Upper lobe of left lung (tissue), 6 donors: ENCODE results near the gene PCDHA3. TPM values are rescaled to one million over a fixed set of nuclear protein-coding genes. Genes with fewer than 3 reads are reported as not detected.

Experiments used
- ATAC-seq, 2 donors: fragments of 200-7000 bp; cut with Tn5 transposase; one replicate each; pipeline ENCODE4 v1.9.1; 2022; ENCODE audit warnings: mild to moderate bottlenecking in 2 of 2, moderate library complexity in 2 of 2; ENCODE audit not compliant: low FRiP score in 2 of 2
- DNase-seq, 2 donors: peaks; one replicate each; pipeline ENCODE4 v3.0.0-alpha.2; 2019 to 2020
- H3K27ac ChIP-seq, 4 donors: fragments of 200-600 bp; sonication (generic); one replicate each; pipeline ENCODE4 v1.5.1; 2016 to 2019
- H3K27me3 ChIP-seq, 4 donors: fragments of 200-600 bp; sonication (generic); one replicate each; pipeline ENCODE4 v1.5.1; 2017 to 2019
- H3K36me3 ChIP-seq, 4 donors: fragments of 200-600 bp; sonication (generic); one replicate each; pipeline ENCODE4 v1.5.1; 2016 to 2019
- H3K4me1 ChIP-seq, 4 donors: fragments of 200-600 bp; sonication (generic); one replicate each; pipeline ENCODE4 v1.5.1; 2018 to 2019
- H3K4me3 ChIP-seq, 4 donors: fragments of 200-600 bp; sonication (generic); one replicate each; pipeline ENCODE4 v1.5.1; 2017 to 2019; ENCODE audit warnings: mild to moderate bottlenecking in 2 of 4, moderate library complexity in 1 of 4
- H3K9me3 ChIP-seq, 4 donors: fragments of 200-600 bp; sonication (generic); one replicate each; pipeline ENCODE4 v1.5.1; 2018 to 2019
- EP300 ChIP-seq, 4 donors: sonication (generic); formaldehyde crosslinking; IDR thresholded peaks; one replicate each; pipeline ENCODE4 v1.5.1; 2017; ENCODE audit warnings: antibody characterized with exemption in 4 of 4, control low read depth in 2 of 4
- POLR2A ChIP-seq, 4 donors: fragments of 450-650 bp; IDR thresholded peaks; one replicate each; pipeline ENCODE4 v1.5.1; 2016 to 2017; ENCODE audit warnings: antibody characterized with exemption in 4 of 4, mild to moderate bottlenecking in 2 of 4
- POLR2AphosphoS5 ChIP-seq, 2 donors: sonication (generic); formaldehyde crosslinking; IDR thresholded peaks; one replicate each; pipeline ENCODE4 v1.5.1; 2017; ENCODE audit warnings: antibody characterized with exemption in 2 of 2
- WGBS, 2 donors: methylation state at CpG; one replicate each; pipeline ENCODE4 v1.1.5; 2017 to 2018; 5-methylcytosine and 5-hydroxymethylcytosine counted together
- total RNA-seq, 6 donors: library from RNA; depleted of rRNA in 4 of 6; stranded (reverse); fragments of >200 nt in 4 of 6; gene quantifications; one replicate each; pipeline versions ENCODE4 v1.1.0 to v1.2.1, GENCODE V29; 2016 to 2021
- TF ChIP-seq, protein P1 (sequence below), 6 experiments: fragments of 450-650 bp in 4 of 6; fragments of 200-600 bp in 2 of 6; sonication (generic) in 2 of 6; IDR thresholded peaks; one replicate each; pipeline ENCODE4 v1.5.1; 2016 to 2019; ENCODE audit warnings: antibody characterized with exemption in 6 of 6
- donor health status: DM: no; HTN: no; CAD: no; lungs with moderate emphysema.
- donor health status: DM: no; HTN: yes; CAD: no; lungs with severe emphysema.

Gene PCDHA3
- 1 to 10 TPM in 4 of 6 donors, under 1 TPM in 2; 0.61 to 1.6 (median 1.0) TPM for total RNA-seq

DNA sequence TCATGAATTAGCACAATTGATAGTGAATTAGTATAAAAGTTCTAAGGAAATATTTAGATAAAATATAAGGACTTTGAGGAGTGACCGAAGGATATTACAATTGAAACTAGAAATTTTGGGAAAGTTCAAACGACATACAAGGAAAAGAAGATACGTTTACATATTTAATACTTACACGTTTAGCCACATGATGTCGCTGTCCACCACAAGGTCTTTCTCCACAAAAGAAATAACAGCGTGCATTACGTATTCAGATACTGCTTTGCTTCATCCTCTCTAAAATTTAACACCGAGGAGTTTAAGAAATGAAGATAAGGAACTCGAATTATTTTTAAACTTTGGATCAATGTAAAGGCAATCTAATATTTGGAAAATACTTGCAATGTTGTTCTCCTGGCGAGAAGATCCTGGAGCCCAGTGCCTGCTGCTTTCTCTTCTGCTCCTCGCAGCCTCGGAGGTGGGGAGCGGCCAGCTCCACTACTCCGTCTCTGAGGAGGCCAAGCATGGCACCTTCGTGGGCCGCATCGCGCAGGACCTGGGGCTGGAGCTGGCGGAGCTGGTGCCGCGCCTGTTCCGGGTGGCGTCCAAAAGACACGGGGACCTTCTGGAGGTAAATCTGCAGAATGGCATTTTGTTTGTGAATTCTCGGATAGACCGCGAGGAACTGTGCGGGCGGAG lies at the start of gene PCDHA3:
Gene PCDHA3 (plus strand): TSS at position 242 of the 678 bp plus-strand sequence.
- Histone ChIP-seq H3K36me3 (no peaks in the 10 kb centered on the region), H3K27ac (no peak within 1 kb of the TSS), H3K27me3 (no peaks in the 10 kb centered on the region), H3K4me3 (peak within 1 kb of the TSS in 3 of 4 donors; percentile 36 to 43 (median 38)), H3K4me1 (no peaks in the 10 kb centered on the region), H3K9me3 (peaks cover 5 to 42% (median 40%) of the 10 kb centered on the region in 4 donors)
- peak in 1 of 2 donors; percentile 64 for DNase-seq
- ATAC-seq, result no peak
- whole genome bisulfite sequencing, 2 donors, result 13 to 14% methylated on average over 21 to 29 of the region's 29 CpGs
- TF ChIP-seq POLR2A (IDR thresholded peaks at IDR 0.05), result no peak
- TF ChIP-seq EP300 (IDR thresholded peaks at IDR 0.05), result no peak
- TF ChIP-seq, protein P1, sequence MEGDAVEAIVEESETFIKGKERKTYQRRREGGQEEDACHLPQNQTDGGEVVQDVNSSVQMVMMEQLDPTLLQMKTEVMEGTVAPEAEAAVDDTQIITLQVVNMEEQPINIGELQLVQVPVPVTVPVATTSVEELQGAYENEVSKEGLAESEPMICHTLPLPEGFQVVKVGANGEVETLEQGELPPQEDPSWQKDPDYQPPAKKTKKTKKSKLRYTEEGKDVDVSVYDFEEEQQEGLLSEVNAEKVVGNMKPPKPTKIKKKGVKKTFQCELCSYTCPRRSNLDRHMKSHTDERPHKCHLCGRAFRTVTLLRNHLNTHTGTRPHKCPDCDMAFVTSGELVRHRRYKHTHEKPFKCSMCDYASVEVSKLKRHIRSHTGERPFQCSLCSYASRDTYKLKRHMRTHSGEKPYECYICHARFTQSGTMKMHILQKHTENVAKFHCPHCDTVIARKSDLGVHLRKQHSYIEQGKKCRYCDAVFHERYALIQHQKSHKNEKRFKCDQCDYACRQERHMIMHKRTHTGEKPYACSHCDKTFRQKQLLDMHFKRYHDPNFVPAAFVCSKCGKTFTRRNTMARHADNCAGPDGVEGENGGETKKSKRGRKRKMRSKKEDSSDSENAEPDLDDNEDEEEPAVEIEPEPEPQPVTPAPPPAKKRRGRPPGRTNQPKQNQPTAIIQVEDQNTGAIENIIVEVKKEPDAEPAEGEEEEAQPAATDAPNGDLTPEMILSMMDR (IDR thresholded peaks at IDR 0.05), result peak in 1 of 6 experiments; percentile 12

DNA sequence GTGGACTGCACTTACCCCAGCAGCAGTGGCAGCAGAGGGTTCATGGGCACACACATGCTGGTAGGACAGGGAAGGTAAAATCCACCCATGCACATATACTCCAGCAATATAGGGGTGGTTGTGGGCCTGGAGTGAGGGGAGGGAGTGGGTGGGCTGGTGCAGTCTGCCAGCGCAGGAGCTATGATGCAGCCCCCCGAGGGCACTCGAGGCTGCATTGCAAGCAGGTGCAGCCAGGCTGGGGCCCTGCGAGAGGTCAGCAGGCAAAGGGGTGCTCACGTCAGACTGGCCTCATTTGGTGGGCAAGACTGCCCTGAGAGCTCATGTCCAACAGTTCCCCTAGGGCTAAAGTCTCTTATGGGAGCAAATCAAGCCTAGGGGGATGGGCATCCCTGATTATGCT lies 47.3 kb upstream of the PCDHA3 start:
- Histone ChIP-seq H3K36me3 (no peaks in the 10 kb centered on the region), H3K27ac (no peak overlapping the region), H3K9me3 (peaks cover 21 to 71% (median 59%) of the 10 kb centered on the region in 4 donors), H3K4me3 (no peak overlapping the region), H3K27me3 (no peaks in the 10 kb centered on the region), H3K4me1 (no peaks in the 10 kb centered on the region)
- TF ChIP-seq EP300 (IDR thresholded peaks at IDR 0.05) (no peak), POLR2A (IDR thresholded peaks at IDR 0.05) (no peak), POLR2AphosphoS5 (IDR thresholded peaks at IDR 0.05) (no peak)
- WGBS, 2 donors, result 85 to 92% methylated on average over 4 of the region's 5 CpGs
- DNase-seq (peak in 1 of 2 donors; percentile 25), ATAC-seq (peak in 1 of 2 donors; percentile 62)

DNA sequence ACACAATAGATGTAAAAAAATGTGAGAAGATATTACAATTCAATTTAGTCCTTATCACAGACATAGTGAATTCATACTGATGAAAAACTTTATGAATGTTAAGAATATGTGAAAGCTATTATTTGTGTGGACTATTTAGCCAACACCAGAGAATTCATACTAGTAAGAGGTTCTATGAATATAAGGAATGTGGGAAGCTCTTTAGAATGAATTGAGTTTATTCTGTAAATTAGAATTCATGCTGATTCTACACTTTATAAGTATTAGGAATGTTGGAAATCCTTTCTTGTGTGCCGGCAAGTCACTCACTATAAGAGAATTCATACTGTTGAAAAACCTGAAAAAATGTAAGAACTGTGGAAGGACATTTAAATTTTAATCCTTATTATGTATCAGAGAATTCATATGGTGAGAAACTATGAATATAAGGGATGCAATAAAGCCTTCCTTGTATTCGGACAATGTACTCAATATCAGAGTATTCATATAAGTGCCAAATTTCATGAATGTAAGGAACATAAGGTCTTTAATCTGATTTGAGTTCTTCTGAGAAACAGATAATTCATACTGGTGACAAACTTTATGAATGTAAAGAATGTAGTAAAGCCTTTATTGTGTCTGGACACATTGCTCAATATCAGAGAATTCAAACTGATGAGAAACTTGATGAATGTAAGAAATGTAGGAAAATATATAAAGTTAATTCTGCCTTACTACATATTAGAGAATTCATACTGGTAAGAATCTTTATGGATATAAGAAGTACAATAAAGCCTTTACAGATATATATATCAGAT lies 36.5 kb upstream of the PCDHA3 start:
- Histone ChIP-seq H3K36me3 (no peaks in the 10 kb centered on the region), H3K4me3 (no peak overlapping the region), H3K9me3 (peaks cover 86 to 97% (median 91%) of the 10 kb centered on the region in 4 donors), H3K27me3 (no peaks in the 10 kb centered on the region), H3K4me1 (no peaks in the 10 kb centered on the region), H3K27ac (no peak overlapping the region)
- TF ChIP-seq POLR2A (IDR thresholded peaks at IDR 0.05) (no peak), POLR2AphosphoS5 (IDR thresholded peaks at IDR 0.05) (no peak), EP300 (IDR thresholded peaks at IDR 0.05) (no peak)
- no peak for DNase-seq
- no peak for ATAC-seq
- WGBS, 2 donors, result 88 to 92% methylated on average over 2 of the region's 2 CpGs

DNA sequence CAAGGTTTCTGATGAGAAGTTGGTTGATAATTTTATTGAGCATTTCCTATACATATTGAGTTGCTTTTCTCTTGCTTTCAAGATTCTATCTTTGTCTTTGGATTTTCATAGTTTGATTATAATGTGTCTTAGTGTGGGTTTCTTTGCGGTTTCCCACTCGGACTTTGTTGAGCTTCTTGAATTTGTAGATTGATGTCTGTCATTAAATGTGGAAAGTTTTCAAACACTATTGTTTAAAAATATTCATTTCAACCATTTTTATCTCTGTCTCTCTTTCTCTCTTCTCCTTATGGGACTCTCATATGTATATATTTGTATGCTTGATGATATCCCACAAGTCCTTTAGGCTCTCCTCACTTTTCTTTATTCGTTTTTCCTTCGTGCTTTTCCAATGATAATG lies 33.4 kb upstream of the PCDHA3 start:
- no peaks in the 10 kb centered on the region for H3K27me3 ChIP-seq
- H3K36me3 ChIP-seq, result no peaks in the 10 kb centered on the region
- no peak for DNase-seq
- no peak overlapping the region for H3K27ac ChIP-seq
- WGBS, 2 donors, result 82 to 84% methylated on average over 4 of the region's 4 CpGs
- H3K9me3 ChIP-seq, result peaks cover 86 to 99% (median 91%) of the 10 kb centered on the region in 4 donors
- H3K4me1 ChIP-seq, result no peaks in the 10 kb centered on the region
- ATAC-seq, result no peak
- TF ChIP-seq POLR2A (IDR thresholded peaks at IDR 0.05), result no peak
- TF ChIP-seq POLR2AphosphoS5 (IDR thresholded peaks at IDR 0.05), result no peak
- TF ChIP-seq EP300 (IDR thresholded peaks at IDR 0.05), result no peak
- TF ChIP-seq, protein P1 (IDR thresholded peaks at IDR 0.05), result no peak
- H3K4me3 ChIP-seq, result no peak overlapping the region

DNA sequence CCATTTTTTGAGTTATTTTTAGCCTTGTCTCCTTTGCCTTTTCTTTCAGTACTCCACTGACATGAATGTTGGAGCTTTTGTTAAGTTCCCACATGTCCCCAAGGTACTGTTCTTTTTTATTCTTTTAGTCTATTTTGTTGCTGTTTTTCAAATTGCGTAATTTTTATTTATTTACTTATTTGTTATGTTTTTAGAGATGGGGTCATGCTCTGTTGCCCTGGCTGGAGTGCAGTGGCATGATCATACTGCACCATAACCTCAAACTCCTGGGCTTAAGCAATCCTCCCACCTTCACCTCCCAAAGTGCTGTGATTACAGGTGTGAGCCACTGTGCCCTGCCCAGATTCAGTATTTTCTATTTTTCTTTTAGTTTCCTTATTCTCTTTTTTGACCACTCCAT lies 20.3 kb upstream of the PCDHA3 start:
- Histone ChIP-seq H3K27me3 (no peaks in the 10 kb centered on the region), H3K9me3 (peaks cover 16 to 73% (median 36%) of the 10 kb centered on the region in 4 donors), H3K27ac (no peak overlapping the region), H3K4me1 (no peaks in the 10 kb centered on the region), H3K36me3 (no peaks in the 10 kb centered on the region), H3K4me3 (no peak overlapping the region)
- ATAC-seq (no peak), DNase-seq (no peak)
- TF ChIP-seq POLR2AphosphoS5 (IDR thresholded peaks at IDR 0.05), result no peak
- TF ChIP-seq, protein P1 (IDR thresholded peaks at IDR 0.05), result no peak
- WGBS, 2 donors, result 79 to 82% methylated on average over 1 of the region's 1 CpG
